GM12878 (cell line): ENCODE results near the gene TRH. TPM values are rescaled to one million over a fixed set of nuclear protein-coding genes. Genes with fewer than 3 reads are reported as not detected.

Experiments used
- ATAC-seq: fragments of 200-7000 bp; cut with Tn5 transposase; 3 replicates; pipeline ENCODE4 v1.9.1; 2020; ENCODE audit warnings: mild to moderate bottlenecking, moderate library complexity
- BruUV-seq: library from RNA; stranded (reverse); fragments of 400-500 nt; replicated peaks from 2 replicates; lab custom pipeline; 2021; lab: Mats Ljungman, UMichigan
- CTCF ChIA-PET: fragments of 300-600 bp; sonication (Branson Sonifier 250); formaldehyde crosslinking; extraction: SDS; loops from one replicate; lab custom pipeline; 2021; ENCODE audit warnings: inconsistent platforms; lab: Yijun Ruan, JAX
- POLR2A ChIA-PET: fragments of 350-600 bp; formaldehyde crosslinking; extraction: SDS; loops from one replicate; lab custom pipeline; 2021; ENCODE audit warnings: inconsistent platforms; lab: Charles Lee
- RAD21 ChIA-PET: fragments of 300-600 bp; sonication (Branson Sonifier 250); formaldehyde crosslinking; loops from one replicate; lab custom pipeline; 2023; ENCODE audit warnings: antibody characterized with exemption; ENCODE audit not compliant: unreplicated experiment; lab: Charles Lee
- SMC1A ChIA-PET: fragments of 300-600 bp; sonication (Branson Sonifier 250); formaldehyde crosslinking; loops from one replicate; lab custom pipeline; 2023; ENCODE audit not compliant: unreplicated experiment, uncharacterized antibody; lab: Charles Lee
- DNase-seq: peaks from one replicate; pipeline ENCODE4 v3.0.0-alpha.2; 2011; ENCODE audit warnings: low read depth, low spot score
- FAIRE-seq: peaks from 3 replicates; lab custom pipeline; 2011; peaks lifted over from hg19 to GRCh38; lab: Jason Lieb, UNC
- H2AFZ ChIP-seq: 2 replicates; pipeline ENCODE4 v1.6.0; 2011; ENCODE audit warnings: low read depth, low read length, control low read depth; ENCODE audit not compliant: control insufficient read depth
- H3K27ac ChIP-seq: 2 replicates; pipeline ENCODE4 v1.5.1; 2011; ENCODE audit warnings: control low read depth; ENCODE audit not compliant: control insufficient read depth, insufficient read depth
- H3K27me3 ChIP-seq, 2 experiments: replicated peaks in 1 of 2; 2 replicates each; pipeline versions ENCODE4 v1.6.0 to v1.6.1; 2011; ENCODE audit warnings: low read length in 1 of 2; ENCODE audit not compliant: control insufficient read depth in 2 of 2, insufficient read depth in 2 of 2
- H3K36me3 ChIP-seq, 2 experiments: 2 replicates each; pipeline ENCODE4 v1.5.1; 2011; ENCODE audit warnings: low read length in 1 of 2; ENCODE audit not compliant: control insufficient read depth in 2 of 2, insufficient read depth in 2 of 2
- H3K4me1 ChIP-seq: 2 replicates; pipeline ENCODE4 v1.6.1; 2011; ENCODE audit warnings: mild to moderate bottlenecking, low read length, moderate library complexity, mixed read lengths; ENCODE audit not compliant: control insufficient read depth, insufficient read depth
- H3K4me2 ChIP-seq: 2 replicates; pipeline ENCODE4 v1.6.0; 2011; ENCODE audit warnings: control low read depth; ENCODE audit not compliant: control insufficient read depth, insufficient read depth
- H3K4me3 ChIP-seq: fragments of 200-600 bp; sonication (generic); 2 replicates; pipeline ENCODE4 v1.5.1; 2016
- H3K79me2 ChIP-seq: 2 replicates; pipeline ENCODE4 v1.6.0; 2011; ENCODE audit warnings: low read length; ENCODE audit not compliant: control insufficient read depth, insufficient read depth
- H3K9ac ChIP-seq: 2 replicates; pipeline ENCODE4 v1.8.0; 2011; ENCODE audit warnings: low read length, control low read depth, mixed read lengths; ENCODE audit not compliant: control insufficient read depth, insufficient read depth
- H3K9me3 ChIP-seq: replicated peaks from 3 replicates; pipeline ENCODE4 v1.5.1; 2011; ENCODE audit warnings: mild to moderate bottlenecking, low read length; ENCODE audit not compliant: control insufficient read depth, insufficient read depth
- H4K20me1 ChIP-seq: 2 replicates; pipeline ENCODE4 v1.6.0; 2011; ENCODE audit not compliant: control insufficient read depth, insufficient read depth
- IKZF2 ChIP-seq, 2 experiments: fragments of 450-650 bp; IDR thresholded peaks; 2 replicates each; pipeline ENCODE4 v1.6.1; 2017; ENCODE audit warnings: mild to moderate bottlenecking in 2 of 2, moderate library complexity in 2 of 2
- JUND ChIP-seq: IDR thresholded peaks from 2 replicates; pipeline ENCODE4 v1.6.1; 2012; ENCODE audit warnings: low read depth, mild to moderate bottlenecking, low read length, improper control_type of control experiment, moderate library complexity
- MTA2 ChIP-seq: fragments of 450-650 bp; IDR thresholded peaks from 2 replicates; pipeline ENCODE4 v1.6.1; 2016; ENCODE audit warnings: low read depth, mild to moderate bottlenecking, moderate library complexity
- NBN ChIP-seq: fragments of 450-650 bp; IDR thresholded peaks from 2 replicates; pipeline ENCODE4 v1.6.1; 2016
- RAD51 ChIP-seq: fragments of 450-650 bp; IDR thresholded peaks from 2 replicates; pipeline ENCODE4 v1.6.1; 2016; ENCODE audit warnings: moderate library complexity, mild to moderate bottlenecking, inconsistent platforms
- SIX5 ChIP-seq: IDR thresholded peaks from 2 replicates; pipeline ENCODE4 v1.6.1; 2011; ENCODE audit warnings: mild to moderate bottlenecking, low read depth, low read length, moderate library complexity; ENCODE audit not compliant: severe bottlenecking
- SPI1 ChIP-seq: IDR thresholded peaks from 2 replicates; pipeline ENCODE4 v1.6.1; 2011; ENCODE audit warnings: low read depth, mild to moderate bottlenecking, low read length, moderate library complexity, borderline replicate concordance; ENCODE audit not compliant: insufficient read depth
- SRF ChIP-seq, 2 experiments: IDR thresholded peaks; 2 replicates each; pipeline ENCODE4 v1.6.1; 2011; ENCODE audit warnings: low read depth in 2 of 2, low read length in 2 of 2, mild to moderate bottlenecking in 1 of 2, moderate library complexity in 1 of 2
- SUPT20H ChIP-seq: IDR thresholded peaks from 2 replicates; pipeline ENCODE4 v1.6.1; 2011; ENCODE audit warnings: low read depth, mild to moderate bottlenecking, low read length, moderate library complexity, borderline replicate concordance; ENCODE audit not compliant: control insufficient read depth
- WGBS: methylation state at CpG from one replicate; pipeline ENCODE4 v1.1.6; 2016; ENCODE audit warnings: low lambda C conversion rate; ENCODE audit not compliant: insufficient replicate concordance, insufficient coverage; ENCODE audit errors: missing lambda C conversion rate; 5-methylcytosine and 5-hydroxymethylcytosine counted together
- in situ Hi-C: fragments of 300-500 bp; cut with MboI; formaldehyde crosslinking; loops from 9 replicates; pipeline ENCODE4 v1.14.3; 2018; ENCODE audit warnings: mixed read lengths
- intact Hi-C: fragments of 100-400 bp; cut with micrococcal nuclease; formaldehyde crosslinking; loops from one replicate; pipeline ENCODE4 v1.14.2; 2022; ENCODE audit not compliant: unreplicated experiment
- polyA plus RNA-seq, 11 experiments: library from polyadenylated mRNA; depleted of rRNA in 4 of 11; unstranded in 6 of 11; stranded (reverse) in 5 of 11; fragments of >200 nt; fragmentation: Nextera tagmentation in 4 of 11; fragmentation: Illumina TruSeq in 1 of 11; extraction: Ambion mirVana in 4 of 11; extraction: Trizol in 1 of 11; gene quantifications; 1 replicate in 1 of 11; 2 replicates in 10 of 11; pipeline versions ENCODE4 v1.2.1 to v1.2.3, GENCODE V29; 2011 to 2016; ENCODE audit warnings: inconsistent platforms in 2 of 11, missing spikeins in 2 of 11, low read depth in 1 of 11
- total RNA-seq, 4 experiments: library from RNA; depleted of rRNA in 3 of 4; stranded (reverse); fragments of >200 nt in 3 of 4; fragmentation: Illumina TruSeq in 1 of 4; extraction: Trizol in 1 of 4; gene quantifications; 2 replicates each; pipeline versions ENCODE4 v1.2.1 to v1.2.3, GENCODE V29; 2013 to 2021

Gene TRH
- total and polyA plus RNA-seq, 10 of the 15 experiments (the other 5 are each of a cell fraction or from before 2014, with no cell fraction given) = not detected

- in situ Hi-C loops (no loop called here), intact Hi-C loops (no loop called here)
- DNase-seq (no peak), ATAC-seq (no peak), FAIRE-seq (no peak)
- 58% methylated on average over 8 of the region's 8 CpGs for WGBS
- Histone ChIP-seq H3K4me1 (no peaks in the 10 kb centered on the region), H3K4me2 (no peak overlapping the region), H3K9ac (no peak overlapping the region), H3K27ac (no peak overlapping the region), H3K27me3 (peaks cover 0 to 2% of the 10 kb centered on the region in 2 experiments; a peak in 1 of 4 replicates), H3K4me3 (no peak overlapping the region), H2AFZ (no peak overlapping the region), H4K20me1 (no peaks in the 10 kb centered on the region), H3K79me2 (no peaks in the 10 kb centered on the region), H3K36me3 (no peaks in the 10 kb centered on the region), H3K9me3 (no peaks in the 10 kb centered on the region)
- TF ChIP-seq MTA2 = no peak
- no peak for TF ChIP-seq NBN
- no peak for TF ChIP-seq SIX5
- TF ChIP-seq SUPT20H = no peak
- TF ChIP-seq SPI1 = no peak
- no peak for TF ChIP-seq IKZF2 (IDR thresholded peaks at IDR 0.05)
- TF ChIP-seq JUND = no peak
- TF ChIP-seq SRF (IDR thresholded peaks at IDR 0.05; ENCODE audit: low read depth in 2 of 2, low read length in 2 of 2) = no peak
- TF ChIP-seq RAD51 = no peak
- ChIA-PET SMC1A (no interaction called here), RAD21 (no interaction called here), POLR2A (interaction anchor here (0.5 kb wide), 1 partner anchor 1177 kb away, joined by 4 read pairs; no protein-coding TSS in a partner anchor), CTCF (interaction anchor here (1.7 kb wide), 1 partner anchor 41 kb away, joined by 7 read pairs; no protein-coding TSS in a partner anchor)
- BruUV-seq = no TSS peak
Observed at GRCh38 chr3:129983561-129983960, 9.0 kb downstream of the TRH start.
